ENCODE measurements around the gene CD247. TPM values are rescaled to one million over a fixed set of nuclear protein-coding genes. Genes with fewer than 3 reads are reported as not detected.

Gene CD247
- total and polyA plus RNA-seq, 2 experiments from 2014 or later = not detected

- Histone ChIP-seq H3K4me2 (no peak overlapping the region), H3K79me2 (no peaks in the 10 kb centered on the region), H3K36me3 (replicated peaks; ENCODE audit: insufficient read depth, low read depth) (no peaks in the 10 kb centered on the region), H4K20me1 (ENCODE audit: insufficient read depth, poor library complexity, severe bottlenecking) (no peaks in the 10 kb centered on the region), H3K27ac (no peak overlapping the region), H3K4me3 (no peak overlapping the region), H3K9me2 (replicated peaks; ENCODE audit: insufficient read depth) (no peaks in the 10 kb centered on the region), H2AFZ (no peak overlapping the region), H3K4me1 (ENCODE audit: insufficient read depth) (peaks cover 10% of the 10 kb centered on the region), H3K27me3 (no peaks in the 10 kb centered on the region), H3K9me3 (ENCODE audit: low read depth) (no peaks in the 10 kb centered on the region)
- DNase-seq (ENCODE audit: low spot score) = peak; percentile 66
- TF ChIP-seq EZH2phosphoT487 (IDR thresholded peaks at IDR 0.05; ENCODE audit: low read depth, severe bottlenecking, unreplicated experiment) (no peak), EZH2 (IDR thresholded peaks at IDR 0.05; ENCODE audit: borderline replicate concordance) (no peak)
- TF ChIP-seq, protein P1, sequence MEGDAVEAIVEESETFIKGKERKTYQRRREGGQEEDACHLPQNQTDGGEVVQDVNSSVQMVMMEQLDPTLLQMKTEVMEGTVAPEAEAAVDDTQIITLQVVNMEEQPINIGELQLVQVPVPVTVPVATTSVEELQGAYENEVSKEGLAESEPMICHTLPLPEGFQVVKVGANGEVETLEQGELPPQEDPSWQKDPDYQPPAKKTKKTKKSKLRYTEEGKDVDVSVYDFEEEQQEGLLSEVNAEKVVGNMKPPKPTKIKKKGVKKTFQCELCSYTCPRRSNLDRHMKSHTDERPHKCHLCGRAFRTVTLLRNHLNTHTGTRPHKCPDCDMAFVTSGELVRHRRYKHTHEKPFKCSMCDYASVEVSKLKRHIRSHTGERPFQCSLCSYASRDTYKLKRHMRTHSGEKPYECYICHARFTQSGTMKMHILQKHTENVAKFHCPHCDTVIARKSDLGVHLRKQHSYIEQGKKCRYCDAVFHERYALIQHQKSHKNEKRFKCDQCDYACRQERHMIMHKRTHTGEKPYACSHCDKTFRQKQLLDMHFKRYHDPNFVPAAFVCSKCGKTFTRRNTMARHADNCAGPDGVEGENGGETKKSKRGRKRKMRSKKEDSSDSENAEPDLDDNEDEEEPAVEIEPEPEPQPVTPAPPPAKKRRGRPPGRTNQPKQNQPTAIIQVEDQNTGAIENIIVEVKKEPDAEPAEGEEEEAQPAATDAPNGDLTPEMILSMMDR (IDR thresholded peaks at IDR 0.05; ENCODE audit: poor library complexity) = no peak
- WGBS (ENCODE audit: low lambda C conversion rate, missing lambda C conversion rate) = 69% methylated on average over 8 of the region's 8 CpGs
These were observed 11.6 kb upstream of the CD247 start for GRCh38 chr1:167529829-167530474.

DNA sequence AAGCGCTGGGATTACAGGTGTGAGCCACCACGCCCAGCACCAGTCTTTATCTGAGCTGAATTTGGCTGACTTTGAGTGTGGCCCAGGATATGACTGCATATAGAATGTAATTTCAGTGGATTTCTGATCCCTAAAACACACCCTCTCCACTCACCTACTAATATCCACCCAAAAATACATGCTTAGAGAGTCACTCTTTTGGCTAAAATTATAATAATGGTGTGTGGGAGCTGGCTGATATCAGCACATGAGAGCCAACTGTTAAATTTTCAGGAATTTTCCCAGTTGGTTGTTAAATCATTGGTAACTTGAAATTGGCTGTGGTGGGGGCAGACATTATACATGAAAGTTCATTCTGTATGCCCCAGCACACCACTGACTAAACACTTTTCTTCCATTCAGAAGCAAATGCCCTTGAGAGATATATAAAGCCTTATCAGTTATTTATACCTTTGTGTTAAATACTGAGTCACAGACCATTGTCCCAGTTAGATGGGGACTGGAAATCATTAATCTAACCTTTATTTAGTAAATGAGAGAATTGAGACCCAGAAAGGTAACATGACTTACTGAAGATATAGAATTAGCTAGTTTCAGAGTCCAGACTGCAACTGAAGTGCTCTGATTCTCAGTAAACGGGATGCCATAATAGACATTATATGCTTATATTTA is 9.9 kb upstream of the CD247 start:
- WGBS (ENCODE audit: low lambda C conversion rate, missing lambda C conversion rate) = 90% methylated on average over 3 of the region's 3 CpGs
- no peaks in the 10 kb centered on the region for H3K79me2 ChIP-seq
- TF ChIP-seq EZH2phosphoT487 (IDR thresholded peaks at IDR 0.05; ENCODE audit: low read depth, severe bottlenecking, unreplicated experiment) (no peak), EZH2 (IDR thresholded peaks at IDR 0.05; ENCODE audit: borderline replicate concordance) (no peak)
- TF ChIP-seq, protein P1 (IDR thresholded peaks at IDR 0.05; ENCODE audit: poor library complexity) = no peak
- H3K9me2 ChIP-seq (replicated peaks; ENCODE audit: insufficient read depth) = no peaks in the 10 kb centered on the region
- H4K20me1 ChIP-seq (ENCODE audit: insufficient read depth, poor library complexity, severe bottlenecking) = no peaks in the 10 kb centered on the region
- no peak overlapping the region for H3K4me2 ChIP-seq
- H3K4me3 ChIP-seq = no peak overlapping the region
- no peaks in the 10 kb centered on the region for H3K9me3 ChIP-seq (ENCODE audit: low read depth)
- no peak overlapping the region for H3K27ac ChIP-seq
- H3K36me3 ChIP-seq (replicated peaks; ENCODE audit: insufficient read depth, low read depth) = no peaks in the 10 kb centered on the region
- H3K4me1 ChIP-seq (ENCODE audit: insufficient read depth) = peaks cover 4% of the 10 kb centered on the region
- H3K27me3 ChIP-seq = no peaks in the 10 kb centered on the region
- DNase-seq (ENCODE audit: low spot score) = no peak
- no peak overlapping the region for H2AFZ ChIP-seq

- no peaks in the 10 kb centered on the region for H3K9me3 ChIP-seq (ENCODE audit: low read depth)
- H3K4me3 ChIP-seq = no peak overlapping the region
- H3K36me3 ChIP-seq (replicated peaks; ENCODE audit: insufficient read depth, low read depth) = no peaks in the 10 kb centered on the region
- H3K4me2 ChIP-seq = no peak overlapping the region
- TF ChIP-seq, protein P1 (IDR thresholded peaks at IDR 0.05; ENCODE audit: poor library complexity) = no peak
- TF ChIP-seq EZH2 (IDR thresholded peaks at IDR 0.05; ENCODE audit: borderline replicate concordance) (no peak), EZH2phosphoT487 (IDR thresholded peaks at IDR 0.05; ENCODE audit: low read depth, severe bottlenecking, unreplicated experiment) (no peak)
- H3K9me2 ChIP-seq (replicated peaks; ENCODE audit: insufficient read depth) = no peaks in the 10 kb centered on the region
- no peaks in the 10 kb centered on the region for H4K20me1 ChIP-seq (ENCODE audit: insufficient read depth, poor library complexity, severe bottlenecking)
- DNase-seq (ENCODE audit: low spot score) = no peak
- 71% methylated on average over 8 of the region's 8 CpGs for WGBS (ENCODE audit: low lambda C conversion rate, missing lambda C conversion rate)
- H3K27me3 ChIP-seq = no peaks in the 10 kb centered on the region
- no peaks in the 10 kb centered on the region for H3K4me1 ChIP-seq (ENCODE audit: insufficient read depth)
- H2AFZ ChIP-seq = no peak overlapping the region
- H3K27ac ChIP-seq = no peak overlapping the region
- no peaks in the 10 kb centered on the region for H3K79me2 ChIP-seq
These were observed 8.5 kb upstream of the CD247 start for GRCh38 chr1:167526667-167527383.
